ENCODE measurements around the gene SLC38A1. TPM values are rescaled to one million over a fixed set of nuclear protein-coding genes. Genes with fewer than 3 reads are reported as not detected.

Gene SLC38A1
- total RNA-seq, 2 donors from 2014 or later: 77.7 to 107 TPM

DNA sequence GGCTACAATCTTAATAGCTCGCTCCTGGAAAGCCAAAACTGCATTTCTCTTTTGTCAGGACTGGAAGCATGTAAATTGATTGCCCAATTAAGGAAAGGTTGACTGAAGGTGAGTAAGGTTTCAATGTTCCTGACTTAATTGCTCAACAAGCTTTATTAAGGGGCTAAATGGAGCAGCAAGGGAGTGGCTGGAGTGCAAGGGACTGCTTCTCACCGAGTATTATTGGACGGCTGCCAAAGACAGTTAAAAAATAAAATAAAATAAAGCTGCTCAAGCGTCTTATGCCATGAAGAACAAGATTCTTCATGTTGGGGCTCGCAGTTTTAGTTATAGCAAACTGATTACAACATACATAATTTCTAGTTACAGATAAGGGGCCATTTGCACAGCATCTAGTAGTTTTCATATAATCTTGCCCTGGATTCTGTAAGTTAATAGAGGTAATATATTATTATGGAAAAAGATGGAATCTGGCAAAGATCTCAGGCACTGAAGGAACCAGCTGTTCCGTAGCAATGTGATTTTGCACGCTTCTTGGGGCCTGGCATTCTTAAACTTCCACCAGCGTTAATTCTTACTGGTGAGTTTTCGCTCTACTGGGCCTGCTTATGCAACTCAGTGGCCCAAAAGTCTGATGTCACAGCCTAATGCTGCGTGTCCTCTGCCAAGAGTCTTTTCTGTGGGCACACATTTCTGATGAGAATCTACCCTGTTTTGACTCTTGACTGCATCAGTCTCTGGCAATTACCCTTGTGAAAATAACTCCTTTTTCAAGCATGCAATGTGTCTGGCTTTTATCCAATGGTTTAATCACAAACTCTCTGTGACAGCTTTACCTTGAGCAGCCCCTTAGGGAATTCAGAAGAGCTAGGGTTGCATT lies 108.5 kb downstream of the SLC38A1 start:
- H3K36me3 Mint-ChIP-seq (ENCODE audit: low read depth): no peaks in the 10 kb centered on the region
- WGBS, 2 experiments (ENCODE audit: insufficient coverage in 1 of 2, insufficient read length in 1 of 2): 91 to 99% methylated on average over 10 of the region's 10 CpGs
- H3K4me1 ChIP-seq (ENCODE audit: control insufficient read depth, insufficient read depth, low read length): no peaks in the 10 kb centered on the region
- no peak overlapping the region for H3K4me3 ChIP-seq (ENCODE audit: low read length)
- no peak overlapping the region for H3K4me3 Mint-ChIP-seq
- H3K9me3 ChIP-seq (ENCODE audit: control insufficient read depth, low read length): no peaks in the 10 kb centered on the region
- peaks cover 2% of the 10 kb centered on the region for H3K27me3 Mint-ChIP-seq (ENCODE audit: insufficient read depth)
- no peak overlapping the region for H3K9ac ChIP-seq (ENCODE audit: extremely low read depth, low read length, poor library complexity, severe bottlenecking)
- H3K36me3 ChIP-seq (ENCODE audit: control insufficient read depth, insufficient read depth, low read length): no peaks in the 10 kb centered on the region
- no peak overlapping the region for H3K27ac Mint-ChIP-seq
- peaks cover 13% of the 10 kb centered on the region for H3K9me3 Mint-ChIP-seq
- no peaks in the 10 kb centered on the region for H3K27me3 ChIP-seq (ENCODE audit: control insufficient read depth, insufficient read depth, low read length, poor library complexity, severe bottlenecking)
- no peaks in the 10 kb centered on the region for H3K4me1 Mint-ChIP-seq
- no peak for DNase-seq
- no peak overlapping the region for H3K27ac ChIP-seq (ENCODE audit: low read depth, low read length)
- TF ChIP-seq, protein P1, sequence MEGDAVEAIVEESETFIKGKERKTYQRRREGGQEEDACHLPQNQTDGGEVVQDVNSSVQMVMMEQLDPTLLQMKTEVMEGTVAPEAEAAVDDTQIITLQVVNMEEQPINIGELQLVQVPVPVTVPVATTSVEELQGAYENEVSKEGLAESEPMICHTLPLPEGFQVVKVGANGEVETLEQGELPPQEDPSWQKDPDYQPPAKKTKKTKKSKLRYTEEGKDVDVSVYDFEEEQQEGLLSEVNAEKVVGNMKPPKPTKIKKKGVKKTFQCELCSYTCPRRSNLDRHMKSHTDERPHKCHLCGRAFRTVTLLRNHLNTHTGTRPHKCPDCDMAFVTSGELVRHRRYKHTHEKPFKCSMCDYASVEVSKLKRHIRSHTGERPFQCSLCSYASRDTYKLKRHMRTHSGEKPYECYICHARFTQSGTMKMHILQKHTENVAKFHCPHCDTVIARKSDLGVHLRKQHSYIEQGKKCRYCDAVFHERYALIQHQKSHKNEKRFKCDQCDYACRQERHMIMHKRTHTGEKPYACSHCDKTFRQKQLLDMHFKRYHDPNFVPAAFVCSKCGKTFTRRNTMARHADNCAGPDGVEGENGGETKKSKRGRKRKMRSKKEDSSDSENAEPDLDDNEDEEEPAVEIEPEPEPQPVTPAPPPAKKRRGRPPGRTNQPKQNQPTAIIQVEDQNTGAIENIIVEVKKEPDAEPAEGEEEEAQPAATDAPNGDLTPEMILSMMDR (conservative IDR thresholded peaks at IDR 0.05): no peak

- DNase-seq: no peak
- Histone ChIP-seq H3K9me3 (ENCODE audit: control insufficient read depth, low read length) (no peaks in the 10 kb centered on the region), H3K4me1 (ENCODE audit: control insufficient read depth, insufficient read depth, low read length) (no peaks in the 10 kb centered on the region), H3K27me3 (ENCODE audit: control insufficient read depth, insufficient read depth, low read length, poor library complexity, severe bottlenecking) (no peaks in the 10 kb centered on the region), H3K27ac (ENCODE audit: low read depth, low read length) (no peak overlapping the region), H3K36me3 (ENCODE audit: control insufficient read depth, insufficient read depth, low read length) (no peaks in the 10 kb centered on the region), H3K4me3 (ENCODE audit: low read length) (no peak overlapping the region), H3K9ac (ENCODE audit: extremely low read depth, low read length, poor library complexity, severe bottlenecking) (no peak overlapping the region)
- Mint-ChIP-seq H3K27ac (no peak overlapping the region), H3K4me1 (no peaks in the 10 kb centered on the region), H3K36me3 (ENCODE audit: low read depth) (no peaks in the 10 kb centered on the region), H3K27me3 (ENCODE audit: insufficient read depth) (peaks cover 2% of the 10 kb centered on the region), H3K4me3 (no peak overlapping the region), H3K9me3 (peaks cover 13% of the 10 kb centered on the region)
- TF ChIP-seq, protein P1 (conservative IDR thresholded peaks at IDR 0.05): no peak
- WGBS, 2 experiments (ENCODE audit: insufficient coverage in 1 of 2, insufficient read length in 1 of 2): 100% methylated on average over 2 of the region's 2 CpGs; no CpG with 5 or more reads in 1 of the 2 experiments
Observed at GRCh38 chr12:46159309-46159901, 109.4 kb downstream of the SLC38A1 start.

GRCh38 chr12:46158501-46158900 lies 110.3 kb downstream of the SLC38A1 start:
- Histone ChIP-seq H3K9ac (ENCODE audit: extremely low read depth, low read length, poor library complexity, severe bottlenecking) (no peak overlapping the region), H3K4me3 (ENCODE audit: low read length) (no peak overlapping the region), H3K36me3 (ENCODE audit: control insufficient read depth, insufficient read depth, low read length) (no peaks in the 10 kb centered on the region), H3K27ac (ENCODE audit: low read depth, low read length) (no peak overlapping the region), H3K4me1 (ENCODE audit: control insufficient read depth, insufficient read depth, low read length) (no peaks in the 10 kb centered on the region), H3K9me3 (ENCODE audit: control insufficient read depth, low read length) (no peaks in the 10 kb centered on the region), H3K27me3 (ENCODE audit: control insufficient read depth, insufficient read depth, low read length, poor library complexity, severe bottlenecking) (no peaks in the 10 kb centered on the region)
- no peaks in the 10 kb centered on the region for H3K36me3 Mint-ChIP-seq (ENCODE audit: low read depth)
- H3K4me1 Mint-ChIP-seq: no peaks in the 10 kb centered on the region
- H3K4me3 Mint-ChIP-seq: no peak overlapping the region
- peaks cover 13% of the 10 kb centered on the region for H3K9me3 Mint-ChIP-seq
- no peak overlapping the region for H3K27ac Mint-ChIP-seq
- DNase-seq: no peak
- WGBS, 2 experiments (ENCODE audit: insufficient coverage in 1 of 2, insufficient read length in 1 of 2): 77% methylated on average over 1 of the region's 1 CpG; no CpG with 5 or more reads in 1 of the 2 experiments
- TF ChIP-seq, protein P1 (conservative IDR thresholded peaks at IDR 0.05): no peak
- no peaks in the 10 kb centered on the region for H3K27me3 Mint-ChIP-seq (ENCODE audit: insufficient read depth)

Measured in endodermal cell (in vitro differentiated cells).